Parathyroid adenoma (tissue), 2 donors: ENCODE results near the gene TAL2.
"Not testable (repeated sequence)": the region's sequence is repeated elsewhere in the genome, so short reads cannot be mapped to it uniquely, and the experiment has no call there.

Experiments
- H2AFZ ChIP-seq: fragments of 300-600 bp; sonication (generic); one replicate; pipeline ENCODE4 v1.7.0; 2017; ENCODE audit warnings: antibody characterized with exemption, mild to moderate bottlenecking
- H3K27ac ChIP-seq: fragments of 300-600 bp; sonication (generic); one replicate; pipeline ENCODE4 v1.7.0; 2017
- H3K27me3 ChIP-seq: fragments of 300-600 bp; sonication (generic); one replicate; pipeline ENCODE4 v1.7.0; 2017; ENCODE audit warnings: low read length; ENCODE audit not compliant: control insufficient read depth, insufficient read depth
- H3K36me3 ChIP-seq: fragments of 300-600 bp; sonication (generic); one replicate; pipeline ENCODE4 v1.7.0; 2017; ENCODE audit warnings: low read length; ENCODE audit not compliant: control insufficient read depth, insufficient read depth
- H3K4me1 ChIP-seq: fragments of 300-600 bp; sonication (generic); one replicate; pipeline ENCODE4 v1.7.0; 2017; ENCODE audit warnings: control low read depth
- H3K4me2 ChIP-seq: fragments of 300-600 bp; sonication (generic); one replicate; pipeline ENCODE4 v1.7.0; 2017; ENCODE audit warnings: low read length
- H3K4me3 ChIP-seq: fragments of 300-600 bp; sonication (generic); one replicate; pipeline ENCODE4 v1.7.0; 2017; ENCODE audit warnings: low read depth, low read length
- H3K79me2 ChIP-seq: fragments of 300-600 bp; sonication (generic); one replicate; pipeline ENCODE4 v1.7.0; 2017; ENCODE audit warnings: control low read depth
- H3K9ac ChIP-seq: fragments of 300-600 bp; sonication (generic); one replicate; pipeline ENCODE4 v1.7.0; 2017; ENCODE audit warnings: mild to moderate bottlenecking
- H3K9me3 ChIP-seq: fragments of 300-600 bp; sonication (generic); one replicate; pipeline ENCODE4 v1.7.0; 2017; ENCODE audit warnings: low read length; ENCODE audit not compliant: control insufficient read depth
- TF ChIP-seq, protein P1 (sequence below): fragments of 300-600 bp; sonication (generic); IDR thresholded peaks from one replicate; pipeline ENCODE4 v1.7.0; 2017; ENCODE audit warnings: antibody characterized with exemption, mild to moderate bottlenecking
- donor health status: primary hyperparathyroidism.

The TAL2 gene

DNA sequence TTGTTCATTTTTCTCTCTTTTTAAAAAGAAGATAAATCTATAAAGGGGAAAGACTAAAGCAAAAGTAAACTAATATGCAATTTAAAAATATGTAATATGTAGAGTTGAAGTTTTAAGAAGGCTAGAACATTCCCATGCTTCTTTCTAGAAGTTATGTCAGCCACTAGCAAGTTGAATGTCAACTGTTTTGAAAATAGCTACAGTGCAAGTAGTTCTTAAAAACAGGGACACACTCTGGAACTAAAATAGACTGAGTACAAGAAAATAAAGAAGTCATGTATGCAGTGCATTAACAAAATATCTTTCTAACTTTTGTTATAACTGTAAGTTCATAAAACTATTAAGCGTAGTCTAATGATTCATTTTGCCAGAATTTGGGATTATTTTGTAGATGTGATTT, 40.0 kb downstream of the TAL2 start:
- Histone ChIP-seq H3K4me1 (no peaks in the 10 kb centered on the region), H3K79me2 (no peaks in the 10 kb centered on the region), H3K36me3 (no peaks in the 10 kb centered on the region), H3K27ac (no peak overlapping the region), H3K9ac (no peak overlapping the region), H3K4me3 (no peak overlapping the region), H2AFZ (no peak overlapping the region), H3K9me3 (no peaks in the 10 kb centered on the region), H3K4me2 (no peak overlapping the region), H3K27me3 (no peaks in the 10 kb centered on the region)
- TF ChIP-seq, protein P1, sequence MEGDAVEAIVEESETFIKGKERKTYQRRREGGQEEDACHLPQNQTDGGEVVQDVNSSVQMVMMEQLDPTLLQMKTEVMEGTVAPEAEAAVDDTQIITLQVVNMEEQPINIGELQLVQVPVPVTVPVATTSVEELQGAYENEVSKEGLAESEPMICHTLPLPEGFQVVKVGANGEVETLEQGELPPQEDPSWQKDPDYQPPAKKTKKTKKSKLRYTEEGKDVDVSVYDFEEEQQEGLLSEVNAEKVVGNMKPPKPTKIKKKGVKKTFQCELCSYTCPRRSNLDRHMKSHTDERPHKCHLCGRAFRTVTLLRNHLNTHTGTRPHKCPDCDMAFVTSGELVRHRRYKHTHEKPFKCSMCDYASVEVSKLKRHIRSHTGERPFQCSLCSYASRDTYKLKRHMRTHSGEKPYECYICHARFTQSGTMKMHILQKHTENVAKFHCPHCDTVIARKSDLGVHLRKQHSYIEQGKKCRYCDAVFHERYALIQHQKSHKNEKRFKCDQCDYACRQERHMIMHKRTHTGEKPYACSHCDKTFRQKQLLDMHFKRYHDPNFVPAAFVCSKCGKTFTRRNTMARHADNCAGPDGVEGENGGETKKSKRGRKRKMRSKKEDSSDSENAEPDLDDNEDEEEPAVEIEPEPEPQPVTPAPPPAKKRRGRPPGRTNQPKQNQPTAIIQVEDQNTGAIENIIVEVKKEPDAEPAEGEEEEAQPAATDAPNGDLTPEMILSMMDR: no peak

DNA sequence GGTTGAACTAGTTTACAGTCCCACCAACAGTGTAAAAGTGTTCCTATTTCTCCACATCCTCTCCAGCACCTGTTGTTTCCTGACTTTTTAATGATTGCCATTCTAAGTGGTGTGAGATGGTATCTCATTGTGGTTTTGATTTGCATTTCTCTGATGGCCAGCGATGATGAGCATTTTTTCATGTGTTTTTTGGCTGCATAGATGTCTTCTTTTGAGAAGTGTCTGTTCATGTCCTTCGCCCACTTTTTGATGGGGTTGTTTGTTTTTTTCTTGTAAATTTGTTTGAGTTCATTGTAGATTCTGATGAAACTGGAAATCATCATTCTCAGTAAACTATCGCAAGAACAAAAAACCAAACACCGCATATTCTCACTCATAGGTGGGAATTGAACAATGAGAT, 41.4 kb downstream of the TAL2 start:
- not testable (repeated sequence) for H3K4me1 ChIP-seq, H3K9me3 ChIP-seq, H3K27ac ChIP-seq

DNA sequence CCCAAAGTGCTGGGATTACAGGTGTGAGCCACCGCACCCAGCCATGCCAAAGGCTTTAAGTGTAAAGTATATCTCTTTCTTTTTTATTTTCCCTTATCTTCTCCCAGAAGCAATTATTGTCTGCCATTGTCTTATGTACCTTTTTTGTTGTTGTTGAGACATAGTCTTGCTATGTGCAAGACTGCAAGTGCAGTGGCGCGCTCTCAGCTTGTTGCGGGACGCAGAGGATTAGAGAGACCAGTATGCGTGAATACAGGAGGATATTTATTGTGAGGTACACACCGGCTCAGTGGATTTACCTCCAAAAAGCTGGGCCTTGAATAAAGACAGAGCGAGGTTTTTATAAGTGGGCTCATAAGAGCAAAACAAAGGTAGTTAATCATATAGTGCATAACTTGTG, 43.9 kb downstream of the TAL2 start:
- Histone ChIP-seq H3K27ac (no peak overlapping the region), H3K9me3 (no peaks in the 10 kb centered on the region), H3K27me3 (no peaks in the 10 kb centered on the region), H3K79me2 (no peaks in the 10 kb centered on the region), H3K4me1 (no peaks in the 10 kb centered on the region), H3K4me2 (no peak overlapping the region), H3K9ac (no peak overlapping the region), H2AFZ (no peak overlapping the region), H3K4me3 (no peak overlapping the region), H3K36me3 (no peaks in the 10 kb centered on the region)
- TF ChIP-seq, protein P1: no peak

More for the DNA sequence above, 41.4 kb downstream of the TAL2 start:
- not testable (repeated sequence) for H3K36me3 ChIP-seq, H2AFZ ChIP-seq, H3K27me3 ChIP-seq, H3K9ac ChIP-seq, H3K4me3 ChIP-seq, H3K79me2 ChIP-seq, H3K4me2 ChIP-seq

DNA sequence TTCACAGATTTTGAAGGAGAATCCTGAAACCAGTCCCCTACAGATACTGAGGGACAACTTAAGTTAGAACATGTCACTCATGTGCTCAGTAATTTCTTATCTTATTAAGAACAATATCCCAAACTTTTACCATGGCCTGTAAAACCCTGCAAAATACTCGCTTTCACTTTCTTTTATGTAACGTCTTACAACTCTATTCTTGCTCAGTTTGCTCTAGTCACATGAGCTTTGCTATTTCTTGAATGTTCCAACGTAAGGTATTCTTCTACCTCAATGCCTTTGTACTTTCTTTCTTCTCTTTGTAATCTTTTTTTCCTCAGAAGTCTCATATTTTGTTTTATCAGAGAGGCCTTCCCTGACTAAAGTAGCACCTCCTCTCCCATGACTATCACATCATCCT, 46.1 kb downstream of the TAL2 start:
- H3K9ac ChIP-seq: no peak overlapping the region
- H3K4me3 ChIP-seq: no peak overlapping the region
- H2AFZ ChIP-seq: no peak overlapping the region
- no peak overlapping the region for H3K4me2 ChIP-seq
- no peaks in the 10 kb centered on the region for H3K36me3 ChIP-seq
- H3K27ac ChIP-seq: no peak overlapping the region
- H3K4me1 ChIP-seq: no peaks in the 10 kb centered on the region
- H3K79me2 ChIP-seq: no peaks in the 10 kb centered on the region
- H3K9me3 ChIP-seq: no peaks in the 10 kb centered on the region
- TF ChIP-seq, protein P1: no peak
- no peaks in the 10 kb centered on the region for H3K27me3 ChIP-seq

DNA sequence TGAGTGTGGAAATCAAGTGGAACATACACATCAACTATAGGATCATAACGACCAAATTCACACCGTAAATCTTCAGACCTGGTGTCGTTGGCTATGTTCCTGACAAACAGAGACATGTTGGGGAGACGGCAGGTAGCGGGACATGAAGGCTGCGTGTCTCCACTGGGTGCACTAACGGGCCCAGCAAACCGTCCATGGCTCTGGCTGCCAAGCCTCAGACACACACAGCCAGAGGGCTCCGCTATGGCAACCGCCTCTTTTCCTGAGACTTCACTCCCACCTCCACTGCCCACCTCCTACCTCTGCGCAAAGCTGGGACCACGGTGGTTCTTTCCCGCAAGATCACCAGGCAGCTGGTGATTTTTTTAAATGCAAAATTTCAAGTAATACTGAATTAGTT, 48.4 kb downstream of the TAL2 start:
- H3K9ac ChIP-seq: no peak overlapping the region

More for the DNA sequence above, 48.4 kb downstream of the TAL2 start:
- Histone ChIP-seq H2AFZ (no peak overlapping the region), H3K27me3 (no peaks in the 10 kb centered on the region), H3K27ac (no peak overlapping the region), H3K4me3 (no peak overlapping the region), H3K4me2 (no peak overlapping the region), H3K36me3 (no peaks in the 10 kb centered on the region), H3K4me1 (no peaks in the 10 kb centered on the region), H3K9me3 (no peaks in the 10 kb centered on the region), H3K79me2 (no peaks in the 10 kb centered on the region)
- TF ChIP-seq, protein P1: no peak
